ENCODE measurements around the gene NIPSNAP2.
"Not testable (repeated sequence)": the region's sequence is repeated elsewhere in the genome, so short reads cannot be mapped to it uniquely, and the experiment has no call there.

NIPSNAP2 gene

DNA sequence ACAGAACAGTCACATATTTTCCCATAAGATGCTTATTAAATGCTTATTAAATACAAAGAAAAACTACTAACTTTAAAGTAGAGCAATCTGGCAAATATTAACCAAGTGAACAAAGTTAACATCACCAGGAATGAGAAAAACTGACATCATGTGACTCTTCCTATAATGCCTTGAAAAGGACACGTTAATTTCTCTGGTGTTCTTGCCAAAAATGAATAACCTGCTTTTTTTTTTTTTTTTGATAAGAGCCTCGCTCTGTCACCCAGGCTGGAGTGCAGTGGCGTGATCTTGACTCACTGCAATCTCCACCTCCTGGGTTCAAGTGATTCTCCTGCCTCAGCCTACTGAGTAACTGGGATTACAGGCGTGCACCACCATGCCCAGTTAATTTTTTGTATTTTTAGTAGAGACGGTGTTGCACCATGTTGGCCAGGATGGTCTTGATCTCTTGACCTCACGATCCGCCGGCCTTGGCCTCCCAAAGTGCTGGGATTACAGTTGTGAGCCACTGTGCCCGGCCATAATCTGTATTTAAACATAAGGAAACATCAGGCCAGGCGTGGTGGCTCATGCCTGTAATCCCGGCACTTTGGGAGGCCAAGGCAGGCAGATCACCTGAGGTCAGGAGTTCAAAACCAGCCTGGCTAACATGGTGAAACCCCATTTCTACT is 83.2 kb downstream of the NIPSNAP2 start:
- DNase-seq (ENCODE audit: low read depth), result not testable (repeated sequence)

DNA sequence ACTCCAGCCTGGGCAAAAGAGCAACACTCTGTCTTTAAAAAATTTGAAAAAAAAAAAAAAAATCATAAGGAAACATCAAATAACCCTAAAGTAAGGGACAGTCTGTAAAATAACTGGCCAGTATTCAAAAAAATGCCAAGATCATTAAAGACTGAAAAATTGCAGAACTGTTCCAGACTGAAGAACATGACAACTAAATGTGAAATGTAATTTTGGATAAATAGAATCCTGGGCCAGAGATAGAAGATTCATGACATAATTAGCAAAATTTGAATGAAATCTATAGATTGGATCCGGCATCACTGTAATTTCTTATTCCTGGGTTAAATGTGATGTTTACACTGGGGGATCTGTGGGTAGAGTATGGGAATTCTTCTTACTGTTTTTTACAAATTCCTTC is 83.9 kb downstream of the NIPSNAP2 start:
- no peak for DNase-seq (ENCODE audit: low read depth)

DNA sequence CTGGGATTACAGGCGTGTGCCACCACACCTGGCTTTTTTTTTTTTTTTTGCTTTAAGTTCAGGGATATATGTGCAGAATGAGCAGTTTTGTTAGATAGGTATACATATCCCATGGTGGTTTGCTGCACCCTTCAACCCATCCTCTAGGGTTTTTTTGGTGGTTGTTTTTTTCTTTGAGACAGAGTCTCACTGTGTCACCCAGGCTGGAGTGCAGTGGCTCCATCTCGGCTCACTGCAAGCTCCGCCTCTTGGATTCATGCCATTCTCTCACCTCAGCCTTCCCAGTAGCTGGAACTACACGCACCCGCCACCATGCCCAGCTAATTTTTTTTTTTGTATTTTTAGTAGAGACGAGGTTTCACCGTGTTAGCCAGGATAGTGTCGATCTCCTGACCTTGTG is 84.4 kb downstream of the NIPSNAP2 start:
- DNase-seq (ENCODE audit: low read depth), result not testable (repeated sequence)
